SK-N-SH (cell line): ENCODE data around the gene LHX4.

Experiments used
- CHD2 ChIP-seq: fragments of 150-350 bp; IDR thresholded peaks from 2 replicates; pipeline ENCODE4 v1.6.1; 2018; ENCODE audit warnings: low read length; ENCODE audit not compliant: partially characterized antibody
- GABPA ChIP-seq: IDR thresholded peaks from 2 replicates; pipeline ENCODE4 v1.4.0; 2012; ENCODE audit warnings: low read depth, mild to moderate bottlenecking

DNA sequence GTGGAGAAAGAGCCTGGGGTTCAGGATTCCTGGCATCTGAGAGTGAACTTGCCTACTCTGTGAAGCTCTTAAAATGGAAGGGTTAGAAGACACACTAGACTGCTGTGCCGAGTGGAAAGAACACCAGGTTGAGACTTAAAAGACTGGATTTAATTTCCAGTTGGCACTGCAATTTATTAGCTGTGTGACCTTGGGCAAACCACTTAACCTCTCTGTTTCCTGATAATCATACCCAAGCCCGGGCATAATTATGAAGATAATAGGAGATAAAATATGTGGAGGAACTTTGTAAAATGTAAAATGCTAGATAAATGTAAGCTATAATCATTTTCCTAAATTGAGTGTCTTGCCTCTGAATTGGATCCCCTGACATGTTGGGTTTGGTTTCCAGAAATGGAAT, 4.7 kb upstream of the LHX4 start:
- no peak for TF ChIP-seq CHD2
- TF ChIP-seq GABPA = no peak
